ENCODE measurements around the gene ASTN2. TPM values are rescaled to one million over a fixed set of nuclear protein-coding genes. Genes with fewer than 3 reads are reported as not detected.

ASTN2 gene
- total RNA-seq, 1 donor from 2014 or later, result 12.2 TPM

DNA sequence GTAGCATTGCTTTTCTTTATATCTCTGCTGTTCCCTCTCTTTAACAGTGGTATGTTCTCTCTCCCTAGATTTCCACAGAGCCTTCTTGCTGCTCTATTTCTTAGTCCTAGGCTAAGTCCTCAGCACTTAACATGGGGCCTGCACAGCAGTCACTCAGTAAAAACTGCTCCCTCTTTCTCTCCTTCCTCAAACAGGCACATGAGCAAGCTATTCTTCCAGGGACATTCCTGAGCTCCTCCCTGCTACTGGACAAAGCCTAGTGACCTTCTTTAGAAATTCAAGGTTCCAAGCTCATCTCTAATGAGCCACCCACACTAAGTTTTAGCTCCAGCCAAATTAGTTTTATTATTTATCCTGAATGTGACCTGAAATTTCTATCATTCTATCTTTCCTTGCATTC is 688.3 kb downstream of the ASTN2 start:
- DNase-seq (ENCODE audit: low read depth), result no peak
- Histone ChIP-seq H3K27me3 (ENCODE audit: control insufficient read depth, insufficient read depth, low read length) (no peaks in the 10 kb centered on the region), H3K4me3 (ENCODE audit: low read depth, low read length) (no peak overlapping the region), H3K36me3 (ENCODE audit: control insufficient read depth, insufficient read depth, low read length) (no peaks in the 10 kb centered on the region)
- TF ChIP-seq, protein P1, sequence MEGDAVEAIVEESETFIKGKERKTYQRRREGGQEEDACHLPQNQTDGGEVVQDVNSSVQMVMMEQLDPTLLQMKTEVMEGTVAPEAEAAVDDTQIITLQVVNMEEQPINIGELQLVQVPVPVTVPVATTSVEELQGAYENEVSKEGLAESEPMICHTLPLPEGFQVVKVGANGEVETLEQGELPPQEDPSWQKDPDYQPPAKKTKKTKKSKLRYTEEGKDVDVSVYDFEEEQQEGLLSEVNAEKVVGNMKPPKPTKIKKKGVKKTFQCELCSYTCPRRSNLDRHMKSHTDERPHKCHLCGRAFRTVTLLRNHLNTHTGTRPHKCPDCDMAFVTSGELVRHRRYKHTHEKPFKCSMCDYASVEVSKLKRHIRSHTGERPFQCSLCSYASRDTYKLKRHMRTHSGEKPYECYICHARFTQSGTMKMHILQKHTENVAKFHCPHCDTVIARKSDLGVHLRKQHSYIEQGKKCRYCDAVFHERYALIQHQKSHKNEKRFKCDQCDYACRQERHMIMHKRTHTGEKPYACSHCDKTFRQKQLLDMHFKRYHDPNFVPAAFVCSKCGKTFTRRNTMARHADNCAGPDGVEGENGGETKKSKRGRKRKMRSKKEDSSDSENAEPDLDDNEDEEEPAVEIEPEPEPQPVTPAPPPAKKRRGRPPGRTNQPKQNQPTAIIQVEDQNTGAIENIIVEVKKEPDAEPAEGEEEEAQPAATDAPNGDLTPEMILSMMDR (IDR thresholded peaks at IDR 0.05; ENCODE audit: insufficient read depth, low read length, poor library complexity, severe bottlenecking), result no peak

DNA sequence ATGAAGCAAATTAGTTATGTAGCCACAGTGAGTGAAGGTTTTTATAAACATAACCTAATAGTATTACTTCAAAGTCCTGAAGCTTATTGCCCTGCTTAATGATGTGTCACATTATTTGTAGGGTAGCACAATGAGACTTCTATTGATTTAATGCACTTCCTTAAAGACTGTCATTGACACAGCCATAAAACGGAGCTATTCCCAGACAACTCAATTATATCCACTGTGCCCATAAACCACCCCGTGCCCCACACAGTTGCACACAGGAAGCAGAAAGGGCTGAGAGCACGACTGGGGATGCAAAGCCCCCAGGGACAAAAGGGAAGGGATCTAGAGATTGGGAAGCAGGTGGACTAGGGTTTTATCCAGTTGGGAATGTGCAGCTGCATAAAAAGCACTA is 690.7 kb downstream of the ASTN2 start:
- no peak overlapping the region for H3K4me3 ChIP-seq (ENCODE audit: low read depth, low read length)
- no peaks in the 10 kb centered on the region for H3K36me3 ChIP-seq (ENCODE audit: control insufficient read depth, insufficient read depth, low read length)
- no peak for DNase-seq (ENCODE audit: low read depth)
- TF ChIP-seq, protein P1 (IDR thresholded peaks at IDR 0.05; ENCODE audit: insufficient read depth, low read length, poor library complexity, severe bottlenecking), result no peak
- no peaks in the 10 kb centered on the region for H3K27me3 ChIP-seq (ENCODE audit: control insufficient read depth, insufficient read depth, low read length)

DNA sequence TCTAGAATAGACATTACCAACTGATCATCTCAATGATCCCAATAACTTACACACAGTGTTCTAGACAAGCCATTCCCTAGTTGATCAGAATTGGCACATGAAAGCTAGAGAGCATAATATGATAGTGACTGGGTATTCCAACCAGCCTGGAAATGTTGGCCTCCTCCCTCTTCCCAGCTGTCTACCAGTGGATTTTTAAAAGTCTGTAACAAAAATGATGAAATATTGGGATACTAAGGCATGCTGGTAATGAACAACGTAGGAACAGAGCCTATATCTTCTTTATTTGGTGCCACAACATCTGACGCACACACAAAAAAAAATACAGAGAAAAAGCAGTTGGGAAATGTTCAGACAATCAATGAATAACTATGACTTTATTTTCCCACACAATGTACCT is 692.9 kb downstream of the ASTN2 start:
- H3K36me3 ChIP-seq (ENCODE audit: control insufficient read depth, insufficient read depth, low read length), result no peaks in the 10 kb centered on the region
- TF ChIP-seq, protein P1 (IDR thresholded peaks at IDR 0.05; ENCODE audit: insufficient read depth, low read length, poor library complexity, severe bottlenecking), result no peak
- H3K4me3 ChIP-seq (ENCODE audit: low read depth, low read length), result no peak overlapping the region
- no peak for DNase-seq (ENCODE audit: low read depth)
- no peaks in the 10 kb centered on the region for H3K27me3 ChIP-seq (ENCODE audit: control insufficient read depth, insufficient read depth, low read length)

DNA sequence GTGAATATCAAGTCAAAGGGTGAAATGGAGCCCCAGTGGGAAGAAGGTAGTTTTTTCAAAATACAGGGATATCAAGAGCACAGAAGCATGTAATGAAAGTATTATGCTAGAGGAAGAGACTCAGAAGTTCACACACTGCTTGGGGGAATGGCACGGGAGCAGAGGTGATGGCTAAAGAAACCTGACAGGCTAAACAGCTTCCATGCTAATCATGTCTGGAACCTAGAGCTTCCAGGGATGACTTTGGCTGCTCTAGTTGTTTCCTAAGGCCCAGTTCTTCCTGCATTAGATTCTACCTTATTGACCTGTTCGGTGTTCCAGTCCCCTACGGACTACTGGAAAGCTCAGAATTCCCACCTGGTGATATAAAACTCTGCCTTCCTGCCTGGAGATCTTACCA is 693.4 kb downstream of the ASTN2 start:
- no peaks in the 10 kb centered on the region for H3K27me3 ChIP-seq (ENCODE audit: control insufficient read depth, insufficient read depth, low read length)
- H3K36me3 ChIP-seq (ENCODE audit: control insufficient read depth, insufficient read depth, low read length), result no peaks in the 10 kb centered on the region
- H3K4me3 ChIP-seq (ENCODE audit: low read depth, low read length), result no peak overlapping the region
- DNase-seq (ENCODE audit: low read depth), result no peak
- TF ChIP-seq, protein P1 (IDR thresholded peaks at IDR 0.05; ENCODE audit: insufficient read depth, low read length, poor library complexity, severe bottlenecking), result no peak

DNA sequence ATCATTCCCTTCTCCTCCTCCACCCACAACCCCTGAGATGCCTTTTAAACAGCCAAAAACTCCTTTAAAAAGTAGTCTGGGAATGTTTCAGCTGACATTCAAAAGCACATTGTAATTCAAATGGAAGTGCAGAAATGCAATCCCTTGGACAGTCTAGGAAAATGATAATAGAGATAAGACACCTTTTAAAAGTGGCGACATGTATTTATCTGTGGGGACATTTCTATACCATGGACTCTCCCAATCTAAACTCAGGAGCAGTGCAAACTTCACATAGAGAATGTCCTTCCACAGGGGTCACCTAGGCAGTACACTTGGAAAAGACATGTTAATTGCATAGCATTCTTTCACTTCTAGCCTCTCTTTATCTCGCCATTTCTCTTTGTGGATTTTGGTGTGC is 694.7 kb downstream of the ASTN2 start:
- H3K36me3 ChIP-seq (ENCODE audit: control insufficient read depth, insufficient read depth, low read length), result no peaks in the 10 kb centered on the region
- H3K4me3 ChIP-seq (ENCODE audit: low read depth, low read length), result no peak overlapping the region
- no peaks in the 10 kb centered on the region for H3K27me3 ChIP-seq (ENCODE audit: control insufficient read depth, insufficient read depth, low read length)
- DNase-seq (ENCODE audit: low read depth), result no peak
- TF ChIP-seq, protein P1 (IDR thresholded peaks at IDR 0.05; ENCODE audit: insufficient read depth, low read length, poor library complexity, severe bottlenecking), result no peak

DNA sequence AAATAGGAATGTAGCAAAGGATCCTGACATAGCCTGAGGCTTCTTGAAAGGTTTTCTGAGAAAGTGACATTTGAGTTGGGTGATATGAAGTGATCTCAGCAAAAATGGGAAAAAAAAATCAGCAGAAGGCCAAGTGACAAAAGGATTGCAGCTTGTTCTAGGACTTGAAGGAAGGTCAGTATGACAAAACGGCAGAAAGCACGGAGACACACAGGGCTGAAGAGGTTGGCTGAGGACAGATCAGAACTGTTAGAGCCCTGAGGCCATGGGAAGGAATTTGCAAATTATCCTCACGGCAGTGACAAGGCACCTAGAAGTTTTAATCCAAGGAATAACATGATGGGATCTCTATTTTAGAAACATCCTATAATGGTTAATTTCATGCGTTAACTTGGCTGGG is 696.7 kb downstream of the ASTN2 start:
- DNase-seq (ENCODE audit: low read depth), result no peak
- Histone ChIP-seq H3K36me3 (ENCODE audit: control insufficient read depth, insufficient read depth, low read length) (no peaks in the 10 kb centered on the region), H3K27me3 (ENCODE audit: control insufficient read depth, insufficient read depth, low read length) (no peaks in the 10 kb centered on the region), H3K4me3 (ENCODE audit: low read depth, low read length) (no peak overlapping the region)
- TF ChIP-seq, protein P1 (IDR thresholded peaks at IDR 0.05; ENCODE audit: insufficient read depth, low read length, poor library complexity, severe bottlenecking), result no peak
